Upper lobe of right lung (tissue), 1 donor: Measurements from ENCODE around the gene SKI. TPM values are rescaled to one million over a fixed set of nuclear protein-coding genes. Genes with fewer than 3 reads are reported as not detected.

ENCODE experiments used
- ATAC-seq: fragments of 200-7000 bp; cut with Tn5 transposase; one replicate; pipeline ENCODE4 v1.9.1; 2020; ENCODE audit warnings: mild to moderate bottlenecking, moderate library complexity
- DNase-seq: peaks from one replicate; pipeline ENCODE4 v3.0.0-alpha.2; 2020
- H3K27ac ChIP-seq: fragments of 200-600 bp; one replicate; pipeline ENCODE4 v1.8.0; 2022
- H3K27me3 ChIP-seq: fragments of 200-600 bp; one replicate; pipeline ENCODE4 v1.8.0; 2022; ENCODE audit warnings: mild to moderate bottlenecking
- H3K36me3 ChIP-seq: fragments of 200-600 bp; one replicate; pipeline ENCODE4 v1.8.0; 2022
- H3K4me1 ChIP-seq: fragments of 200-600 bp; one replicate; pipeline ENCODE4 v1.8.0; 2022
- H3K4me3 ChIP-seq: fragments of 200-600 bp; one replicate; pipeline ENCODE4 v1.8.0; 2022; ENCODE audit warnings: mild to moderate bottlenecking
- H3K9me3 ChIP-seq: fragments of 200-600 bp; one replicate; pipeline ENCODE4 v1.8.0; 2022
- CTCF ChIP-seq: fragments of 200-600 bp; IDR thresholded peaks from one replicate; pipeline ENCODE4 v1.8.0; 2022; ENCODE audit warnings: antibody characterized with exemption
- intact Hi-C: fragments of 100-400 bp; cut with DNase I; formaldehyde crosslinking; loops from one replicate; pipeline ENCODE4 v1.11.0; 2022
- total RNA-seq: library from RNA; stranded (reverse); fragmentation: NEBNext Ultra II Directional; extraction: Animal tissue kit (Norgen Biotek cat#: 25700); gene quantifications from one replicate; pipeline ENCODE4 v1.2.1, GENCODE V29; 2021
- donor health status: DM: no; HTN: yes; CAD: no; lungs with severe emphysema.

The SKI gene
- total RNA-seq, 1 donor from 2014 or later: 89.6 TPM

GRCh38 chr1:2350501-2350900 is 122.4 kb downstream of the SKI start:
- DNase-seq: peak; percentile 40
- intact Hi-C loops: no loop called here

GRCh38 chr1:2350911-2351655 is 123.0 kb downstream of the SKI start:
- DNase-seq: peak; percentile 62

More at GRCh38 chr1:2350501-2350900, 122.4 kb downstream of the SKI start:
- no peak for TF ChIP-seq CTCF
- Histone ChIP-seq H3K4me3 (no peak overlapping the region), H3K27me3 (no peaks in the 10 kb centered on the region), H3K27ac (no peak overlapping the region), H3K4me1 (no peaks in the 10 kb centered on the region), H3K36me3 (no peaks in the 10 kb centered on the region), H3K9me3 (no peaks in the 10 kb centered on the region)
- ATAC-seq: no peak

GRCh38 chr1:2351723-2352122 is 123.6 kb downstream of the SKI start:
- intact Hi-C loops: no loop called here
- Histone ChIP-seq H3K9me3 (no peaks in the 10 kb centered on the region), H3K27me3 (no peaks in the 10 kb centered on the region), H3K4me1 (no peaks in the 10 kb centered on the region), H3K4me3 (no peak overlapping the region), H3K36me3 (no peaks in the 10 kb centered on the region), H3K27ac (no peak overlapping the region)
- ATAC-seq (no peak), DNase-seq (peak; percentile 27)
- no peak for TF ChIP-seq CTCF

More at GRCh38 chr1:2350911-2351655, 123.0 kb downstream of the SKI start:
- no peaks in the 10 kb centered on the region for H3K4me1 ChIP-seq
- intact Hi-C loops: no loop called here
- H3K36me3 ChIP-seq: no peaks in the 10 kb centered on the region
- no peak for ATAC-seq
- no peak for TF ChIP-seq CTCF
- H3K27me3 ChIP-seq: no peaks in the 10 kb centered on the region
- H3K9me3 ChIP-seq: no peaks in the 10 kb centered on the region
- H3K4me3 ChIP-seq: no peak overlapping the region
- no peak overlapping the region for H3K27ac ChIP-seq

GRCh38 chr1:2352341-2352896 is 124.3 kb downstream of the SKI start:
- DNase-seq: peak; percentile 52
- Histone ChIP-seq H3K9me3 (no peaks in the 10 kb centered on the region), H3K27me3 (no peaks in the 10 kb centered on the region), H3K27ac (no peak overlapping the region), H3K4me1 (no peaks in the 10 kb centered on the region), H3K36me3 (no peaks in the 10 kb centered on the region), H3K4me3 (no peak overlapping the region)
- intact Hi-C loops: no loop called here
- no peak for ATAC-seq
- no peak for TF ChIP-seq CTCF

GRCh38 chr1:2352897-2353550 is 124.9 kb downstream of the SKI start:
- Histone ChIP-seq H3K27ac (no peak overlapping the region), H3K4me1 (no peaks in the 10 kb centered on the region), H3K36me3 (no peaks in the 10 kb centered on the region), H3K27me3 (no peaks in the 10 kb centered on the region), H3K9me3 (no peaks in the 10 kb centered on the region), H3K4me3 (no peak overlapping the region)
- no peak for TF ChIP-seq CTCF
- intact Hi-C loops: no loop called here
- peak; percentile 48 for DNase-seq
- no peak for ATAC-seq
